HG03442 (cell line): ENCODE data around the gene KATNBL1.
"Not testable (repeated sequence)": the region's sequence is repeated elsewhere in the genome, so short reads cannot be mapped to it uniquely, and the experiment has no call there.

ENCODE experiments used
- ATAC-seq: cut with Tn5 transposase; IDR thresholded peaks from one replicate; pipeline ENCODE4 v1.9.1; 2021; ENCODE audit warnings: mild to moderate bottlenecking, moderate library complexity; ENCODE audit not compliant: unreplicated experiment

The KATNBL1 gene

GRCh38 chr15:34203305-34203704, 6.6 kb downstream of the KATNBL1 start:
- no peak for ATAC-seq

GRCh38 chr15:34193272-34193671, 16.6 kb downstream of the KATNBL1 start:
- not testable (repeated sequence) for ATAC-seq

DNA sequence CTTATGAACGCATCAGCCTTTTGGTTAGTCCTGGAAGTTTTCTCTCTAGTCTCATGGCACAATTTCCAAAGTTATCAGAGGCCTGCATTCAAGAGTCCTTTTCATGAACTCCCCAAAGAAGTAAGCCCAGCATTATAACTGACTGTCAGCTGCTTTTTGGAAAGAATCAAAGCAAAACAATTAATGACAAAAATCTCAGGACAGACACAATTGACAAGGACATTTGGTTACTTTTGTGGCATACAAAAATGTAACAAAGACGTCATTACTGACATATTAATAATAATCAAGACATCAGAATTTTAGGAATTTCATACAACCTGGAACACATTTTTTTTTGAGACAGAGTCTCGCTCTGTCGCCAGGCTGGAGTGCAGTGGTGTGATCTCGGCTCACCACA, 21.2 kb downstream of the KATNBL1 start:
- ATAC-seq = no peak

- no peak for ATAC-seq
Measured at GRCh38 chr15:34185666-34186065, 24.2 kb downstream of the KATNBL1 start.

DNA sequence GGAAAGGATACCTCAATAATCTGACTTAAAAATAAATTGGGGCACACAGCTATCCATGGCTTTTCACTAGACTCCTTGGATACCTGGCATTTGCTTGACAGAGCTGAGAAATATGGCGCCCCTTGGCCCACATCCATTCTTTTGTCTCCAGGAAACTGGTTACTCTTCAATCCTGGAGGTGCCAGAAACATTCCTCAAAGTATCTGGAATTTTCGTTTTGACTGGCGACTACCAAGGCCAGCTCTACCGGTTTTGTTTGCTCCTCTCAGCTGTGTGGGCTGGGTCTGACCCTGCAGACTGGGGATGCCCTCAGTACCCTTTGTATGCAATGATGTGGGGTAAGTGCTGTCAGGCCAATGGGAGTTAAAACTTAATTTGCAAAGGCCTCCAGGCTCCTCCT, 27.0 kb downstream of the KATNBL1 start:
- no peak for ATAC-seq

DNA sequence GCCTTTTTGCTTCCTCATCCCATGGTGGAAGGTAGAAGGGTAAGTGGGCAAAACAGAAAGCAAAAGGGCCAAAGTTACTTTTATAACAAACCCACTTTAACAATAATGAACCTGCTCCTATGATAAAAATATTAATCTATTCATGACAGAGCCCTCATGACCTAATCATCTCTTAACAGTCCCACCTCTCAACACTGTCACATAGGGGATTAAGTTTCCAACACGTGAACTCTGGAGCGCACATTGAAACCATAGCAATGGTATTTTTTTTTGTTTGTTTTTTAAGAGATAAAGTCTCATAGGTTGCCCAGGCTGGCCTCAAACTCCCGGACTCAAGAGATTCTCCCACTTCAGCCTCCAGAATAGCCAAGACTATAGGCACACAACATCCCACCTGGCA, 30.7 kb downstream of the KATNBL1 start:
- no peak for ATAC-seq

GRCh38 chr15:34165987-34166573, 43.8 kb downstream of the KATNBL1 start:
- ATAC-seq = not testable (repeated sequence)

GRCh38 chr15:34161329-34161963, 48.5 kb downstream of the KATNBL1 start:
- ATAC-seq = no peak

- no peak for ATAC-seq
Measured at GRCh38 chr15:34160735-34161134, 49.2 kb downstream of the KATNBL1 start.

DNA sequence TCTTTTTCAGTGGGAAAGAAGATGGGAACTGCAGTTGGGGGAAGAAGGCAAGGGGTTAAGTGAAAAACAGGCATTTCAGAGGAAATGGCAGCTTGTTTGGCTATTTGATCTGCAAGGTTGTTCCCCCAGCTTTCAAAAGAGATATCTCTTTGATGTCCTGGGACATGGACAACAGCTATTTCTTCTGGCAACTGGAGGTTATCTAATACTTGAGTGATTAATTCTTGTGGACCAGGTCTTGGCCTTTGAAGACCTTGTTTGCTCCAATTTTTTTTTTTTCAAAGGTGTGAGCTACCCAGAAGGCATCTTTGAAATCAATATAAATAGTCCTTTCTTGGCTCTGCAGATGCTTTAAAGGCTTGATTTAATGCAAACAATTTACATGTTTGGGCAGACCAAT, 51.5 kb downstream of the KATNBL1 start:
- no peak for ATAC-seq

- no peak for ATAC-seq
Measured at GRCh38 chr15:34155859-34156258, 54.0 kb downstream of the KATNBL1 start.

DNA sequence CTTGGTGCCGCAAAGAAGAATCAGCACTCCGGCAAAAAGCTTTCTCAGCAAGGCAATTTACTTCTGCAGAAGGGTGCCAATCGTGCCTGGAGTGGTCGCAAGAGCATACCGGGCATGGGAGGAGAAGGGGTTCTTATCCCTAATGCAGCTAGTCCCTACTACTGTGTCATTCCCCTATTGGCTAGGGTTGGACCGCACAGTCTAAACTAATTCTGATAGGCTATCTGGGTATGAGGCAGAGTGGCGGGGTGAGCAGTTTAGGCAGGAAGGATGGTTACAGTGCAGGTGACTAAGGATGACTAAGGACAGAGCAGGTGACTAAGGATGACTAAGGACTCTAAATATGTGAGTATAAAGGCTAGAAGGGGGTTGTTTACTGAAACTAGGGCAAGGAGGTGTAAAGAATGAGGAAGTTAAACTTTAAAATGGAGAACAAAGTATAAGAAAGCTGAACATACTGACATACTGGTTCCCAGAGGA, 55.1 kb downstream of the KATNBL1 start:
- ATAC-seq = no peak

- ATAC-seq = no peak
Measured at GRCh38 chr15:34147371-34148140, 62.3 kb downstream of the KATNBL1 start.

DNA sequence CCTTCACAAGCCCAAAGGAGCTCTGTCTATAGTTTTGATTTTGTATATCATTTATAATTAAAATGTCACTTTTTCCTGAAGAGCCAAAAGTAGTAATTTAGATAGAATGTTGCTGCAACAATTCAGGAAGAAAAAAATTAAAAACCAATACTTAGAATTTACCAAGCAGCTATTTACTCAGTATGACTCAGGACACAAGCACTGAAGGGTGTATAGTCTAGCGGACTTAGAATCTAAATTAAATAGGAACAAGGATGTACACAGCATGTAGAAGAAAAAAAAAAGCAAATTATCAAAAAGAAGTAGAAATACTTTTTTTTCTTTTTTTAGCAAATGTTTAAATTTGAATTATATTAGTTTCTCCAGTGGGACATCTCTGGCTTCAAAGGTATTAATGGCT, 76.4 kb downstream of the KATNBL1 start:
- ATAC-seq = no peak

DNA sequence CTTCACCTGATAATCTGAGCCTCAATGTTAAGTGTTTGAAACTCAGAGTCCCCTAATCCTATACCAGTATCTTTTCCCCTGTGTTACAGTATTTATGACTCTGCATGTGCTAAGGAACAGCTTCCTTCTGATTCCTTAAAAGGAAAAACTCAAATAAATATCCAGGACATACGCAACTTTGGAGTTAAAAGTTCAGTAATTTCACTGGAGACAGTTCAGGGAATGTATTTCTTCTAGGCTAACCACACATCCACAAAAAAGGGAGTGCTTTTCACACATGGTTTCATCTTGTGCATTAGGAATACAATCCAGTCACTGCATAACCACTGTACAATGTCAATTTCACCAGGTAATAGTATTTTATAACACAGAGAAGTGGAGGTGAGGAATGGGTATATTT, 77.0 kb downstream of the KATNBL1 start:
- no peak for ATAC-seq

DNA sequence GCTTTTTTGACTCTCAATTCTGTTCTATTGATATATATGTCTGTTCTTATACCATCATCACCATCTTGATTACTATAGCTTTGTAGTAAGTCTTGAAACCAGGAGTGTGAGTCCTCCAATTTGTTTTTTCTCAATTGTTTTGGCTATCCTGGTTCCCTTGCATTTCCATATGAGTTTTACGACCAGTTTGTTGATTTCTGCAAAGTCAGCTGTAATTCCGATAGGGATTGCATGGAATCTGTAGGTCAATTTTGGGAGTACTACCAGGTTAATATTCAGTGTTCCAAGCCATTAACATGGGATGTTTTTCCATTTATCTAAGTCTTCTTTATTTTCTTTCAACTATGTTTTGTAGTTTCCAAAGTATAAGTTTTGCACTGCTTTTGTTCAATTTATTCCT, 81.0 kb downstream of the KATNBL1 start:
- ATAC-seq = no peak

DNA sequence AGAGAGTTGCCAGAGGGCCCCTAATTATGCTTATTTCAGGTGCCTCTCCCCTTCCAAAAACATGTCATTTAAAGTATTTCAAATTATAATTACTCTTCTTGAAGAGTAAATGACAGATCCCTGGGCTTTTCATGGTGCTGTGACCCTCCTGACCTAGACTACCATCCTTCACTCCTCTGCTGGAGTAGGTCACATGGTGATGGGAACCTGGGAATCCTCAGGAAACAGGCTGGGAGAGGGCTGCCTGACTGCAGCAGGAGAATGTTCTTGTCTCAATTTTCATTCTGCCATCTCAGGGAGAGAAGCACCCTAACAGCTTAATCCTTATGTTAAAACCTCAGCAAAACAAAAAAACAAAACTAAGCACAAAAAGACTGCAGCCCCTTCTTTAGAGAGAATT, 83.4 kb downstream of the KATNBL1 start:
- no peak for ATAC-seq

DNA sequence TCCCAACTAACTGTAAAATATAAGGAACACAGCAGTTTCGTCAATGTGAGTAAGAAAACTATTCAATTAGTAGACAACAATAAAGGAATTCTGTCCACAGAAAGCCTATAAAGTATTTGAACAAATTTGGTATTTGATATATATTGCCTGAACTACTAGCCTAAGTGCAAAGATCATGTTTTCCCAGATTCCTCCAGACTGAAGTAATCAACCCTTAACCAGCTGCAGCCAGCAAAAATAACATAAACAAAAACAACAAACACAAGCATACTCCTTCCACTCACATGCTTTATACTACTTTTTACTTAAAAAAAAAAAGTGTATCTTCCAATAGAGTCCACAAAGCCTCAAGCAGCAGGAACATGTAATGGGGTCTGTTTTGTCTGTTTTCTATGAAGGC, 84.0 kb downstream of the KATNBL1 start:
- ATAC-seq = no peak

GRCh38 chr15:34124651-34125050, 85.2 kb downstream of the KATNBL1 start:
- ATAC-seq = no peak

GRCh38 chr15:34122771-34123183, 87.1 kb downstream of the KATNBL1 start:
- ATAC-seq = no peak

GRCh38 chr15:34121786-34122185, 88.1 kb downstream of the KATNBL1 start:
- ATAC-seq = not testable (repeated sequence)

GRCh38 chr15:34120420-34120819, 89.5 kb downstream of the KATNBL1 start:
- not testable (repeated sequence) for ATAC-seq
